A673 (cell line): ENCODE measurements around the gene SLC17A3.

Experiments
- EZH2 ChIP-seq: fragments of 200-600 bp; sonication (generic); IDR thresholded peaks from 2 replicates; pipeline ENCODE4 v1.6.1; 2017; ENCODE audit warnings: borderline replicate concordance, low read depth, mild to moderate bottlenecking, mixed read lengths, antibody characterized with exemption, low read length; ENCODE audit not compliant: poor library complexity, severe bottlenecking
- TF ChIP-seq, protein P1 (sequence below): fragments of 300-800, 200-600 bp; sonication (generic); conservative IDR thresholded peaks from 2 replicates; pipeline ENCODE4 v1.5.1; 2017; ENCODE audit warnings: low read depth, mild to moderate bottlenecking, antibody characterized with exemption, low read length, moderate library complexity, mixed read lengths

DNA sequence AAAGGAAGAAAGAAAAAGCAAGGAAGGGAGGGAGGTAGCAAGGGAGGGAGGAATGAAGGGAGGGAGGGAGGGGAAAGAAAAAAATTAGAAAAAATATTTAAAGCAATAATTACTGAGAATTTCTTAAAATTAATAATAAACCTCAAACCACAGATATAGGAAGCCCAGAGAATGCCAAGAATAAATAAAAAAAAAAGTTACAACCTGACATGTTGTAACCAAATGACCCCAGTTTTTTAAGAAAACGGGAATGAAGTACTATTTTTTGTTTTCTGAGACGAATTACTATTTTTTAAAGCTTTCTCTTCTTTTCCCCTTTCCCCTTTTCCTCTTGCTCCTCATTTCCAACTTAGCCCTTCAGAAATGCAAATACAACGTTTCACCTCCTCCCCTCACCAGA lies 58.8 kb downstream of the SLC17A3 start:
- TF ChIP-seq, protein P1, sequence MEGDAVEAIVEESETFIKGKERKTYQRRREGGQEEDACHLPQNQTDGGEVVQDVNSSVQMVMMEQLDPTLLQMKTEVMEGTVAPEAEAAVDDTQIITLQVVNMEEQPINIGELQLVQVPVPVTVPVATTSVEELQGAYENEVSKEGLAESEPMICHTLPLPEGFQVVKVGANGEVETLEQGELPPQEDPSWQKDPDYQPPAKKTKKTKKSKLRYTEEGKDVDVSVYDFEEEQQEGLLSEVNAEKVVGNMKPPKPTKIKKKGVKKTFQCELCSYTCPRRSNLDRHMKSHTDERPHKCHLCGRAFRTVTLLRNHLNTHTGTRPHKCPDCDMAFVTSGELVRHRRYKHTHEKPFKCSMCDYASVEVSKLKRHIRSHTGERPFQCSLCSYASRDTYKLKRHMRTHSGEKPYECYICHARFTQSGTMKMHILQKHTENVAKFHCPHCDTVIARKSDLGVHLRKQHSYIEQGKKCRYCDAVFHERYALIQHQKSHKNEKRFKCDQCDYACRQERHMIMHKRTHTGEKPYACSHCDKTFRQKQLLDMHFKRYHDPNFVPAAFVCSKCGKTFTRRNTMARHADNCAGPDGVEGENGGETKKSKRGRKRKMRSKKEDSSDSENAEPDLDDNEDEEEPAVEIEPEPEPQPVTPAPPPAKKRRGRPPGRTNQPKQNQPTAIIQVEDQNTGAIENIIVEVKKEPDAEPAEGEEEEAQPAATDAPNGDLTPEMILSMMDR = no peak
- no peak for TF ChIP-seq EZH2
